IMR-90 (cell line): Measurements from ENCODE around the gene FTSJ3. TPM values are rescaled to one million over a fixed set of nuclear protein-coding genes. Genes with fewer than 3 reads are reported as not detected.

Source experiments
- ATAC-seq: fragments of 200-7000 bp; cut with Tn5 transposase; 2 replicates; pipeline ENCODE4 v1.9.1; 2020; ENCODE audit warnings: low read depth, mild to moderate bottlenecking, moderate library complexity
- BruUV-seq: library from RNA; stranded (reverse); fragments of 400-500 nt; replicated peaks from 2 replicates; lab custom pipeline; 2021; lab: Mats Ljungman, UMichigan
- CTCF ChIA-PET: fragments of 300-600 bp; formaldehyde crosslinking; extraction: SDS; loops from one replicate; lab custom pipeline; 2021; ENCODE audit warnings: antibody characterized with exemption; lab: Yijun Ruan, JAX
- POLR2A ChIA-PET: fragments of 300-600 bp; sonication (Branson Sonifier 250); formaldehyde crosslinking; loops from one replicate; lab custom pipeline; 2022; ENCODE audit warnings: antibody characterized with exemption; ENCODE audit not compliant: unreplicated experiment; lab: Charles Lee
- DNase-seq: peaks from one replicate; pipeline ENCODE4 v3.0.0; 2013
- H2AFZ ChIP-seq: replicated peaks from 2 replicates; pipeline ENCODE3; 2013; ENCODE audit warnings: low read length, mild to moderate bottlenecking; ENCODE audit not compliant: poor library complexity
- H2AK5ac ChIP-seq: 2 replicates; pipeline ENCODE4 v1.6.1; 2013; ENCODE audit warnings: low read depth, low read length, inconsistent platforms
- H2AK9ac ChIP-seq: replicated peaks from 2 replicates; pipeline ENCODE3; 2013; ENCODE audit warnings: mild to moderate bottlenecking, low read depth, low read length, moderate library complexity; ENCODE audit not compliant: poor library complexity
- H2BK120ac ChIP-seq: 2 replicates; pipeline ENCODE4 v1.6.1; 2013; ENCODE audit warnings: low read depth, low read length, inconsistent platforms
- H2BK15ac ChIP-seq: 3 replicates; pipeline ENCODE4 v1.6.1; 2013; ENCODE audit warnings: low read depth, low read length, inconsistent platforms
- H2BK20ac ChIP-seq: 2 replicates; pipeline ENCODE4 v1.6.1; 2013; ENCODE audit warnings: low read depth, mild to moderate bottlenecking, inconsistent platforms, low read length, moderate library complexity
- H2BK5ac ChIP-seq: 2 replicates; pipeline ENCODE4 v1.6.1; 2013; ENCODE audit warnings: mild to moderate bottlenecking, low read depth, low read length, inconsistent platforms; ENCODE audit not compliant: poor library complexity, severe bottlenecking
- H3K14ac ChIP-seq: replicated peaks from 2 replicates; pipeline ENCODE4 v1.6.1; 2013; ENCODE audit warnings: low read depth, low read length, inconsistent platforms
- H3K18ac ChIP-seq: 2 replicates; pipeline ENCODE4 v1.6.1; 2013; ENCODE audit warnings: low read depth, low read length, control low read depth
- H3K23ac ChIP-seq: 2 replicates; pipeline ENCODE4 v1.6.1; 2013; ENCODE audit warnings: low read depth, low read length, inconsistent platforms
- H3K27ac ChIP-seq: 2 replicates; pipeline ENCODE4 v1.5.1; 2013; ENCODE audit warnings: mild to moderate bottlenecking, control low read depth, low read length; ENCODE audit not compliant: insufficient read depth
- H3K27me3 ChIP-seq: 2 replicates; pipeline ENCODE4 v1.6.1; 2013; ENCODE audit warnings: low read length; ENCODE audit not compliant: control insufficient read depth, insufficient read depth
- H3K36me3 ChIP-seq: 2 replicates; pipeline ENCODE4 v1.6.1; 2013; ENCODE audit warnings: low read length, mixed read lengths; ENCODE audit not compliant: control insufficient read depth, insufficient read depth
- H3K4ac ChIP-seq: 2 replicates; pipeline ENCODE4 v1.6.1; 2013; ENCODE audit warnings: low read depth, low read length, inconsistent platforms
- H3K4me1 ChIP-seq: 2 replicates; pipeline ENCODE4 v1.6.1; 2013; ENCODE audit warnings: low read length, mixed read lengths; ENCODE audit not compliant: control insufficient read depth, insufficient read depth
- H3K4me2 ChIP-seq: 2 replicates; pipeline ENCODE4 v1.6.1; 2013; ENCODE audit warnings: low read depth, mild to moderate bottlenecking, control low read depth, low read length, moderate library complexity
- H3K4me3 ChIP-seq: 2 replicates; pipeline ENCODE4 v1.5.1; 2013; ENCODE audit warnings: low read depth, mild to moderate bottlenecking, control low read depth, low read length, moderate library complexity; ENCODE audit not compliant: insufficient read depth
- H3K56ac ChIP-seq: 2 replicates; pipeline ENCODE4 v1.6.1; 2013; ENCODE audit warnings: low read length, inconsistent platforms; ENCODE audit not compliant: insufficient read depth; ENCODE audit errors: extremely low read depth
- H3K79me1 ChIP-seq, 2 experiments: 2 replicates each; pipeline ENCODE4 v1.6.1; 2013; ENCODE audit warnings: low read length in 2 of 2, inconsistent platforms in 1 of 2, low read depth in 1 of 2
- H3K9ac ChIP-seq: 2 replicates; pipeline ENCODE4 v1.6.1; 2013; ENCODE audit warnings: low read depth, low read length, control low read depth
- H3K9me1 ChIP-seq: 2 replicates; pipeline ENCODE4 v1.6.1; 2013; ENCODE audit warnings: low read length, inconsistent platforms; ENCODE audit not compliant: insufficient read depth
- H3K9me3 ChIP-seq: 2 replicates; pipeline ENCODE4 v1.6.1; 2013; ENCODE audit warnings: low read length; ENCODE audit not compliant: control insufficient read depth, insufficient read depth
- H4K20me1 ChIP-seq: 2 replicates; pipeline ENCODE4 v1.6.1; 2013; ENCODE audit warnings: low read length, inconsistent platforms; ENCODE audit not compliant: insufficient read depth
- H4K5ac ChIP-seq: 2 replicates; pipeline ENCODE4 v1.6.1; 2013; ENCODE audit warnings: mild to moderate bottlenecking, low read depth, low read length, control low read depth
- H4K8ac ChIP-seq, 2 experiments: 2 replicates each; pipeline ENCODE4 v1.6.1; 2013; ENCODE audit warnings: low read depth in 2 of 2, low read length in 2 of 2, control low read depth in 1 of 2, inconsistent platforms in 1 of 2
- H4K91ac ChIP-seq: 2 replicates; pipeline ENCODE4 v1.6.1; 2013; ENCODE audit warnings: low read depth, low read length, inconsistent platforms; ENCODE audit not compliant: insufficient read depth
- BHLHE40 ChIP-seq: fragments of 150-350 bp; IDR thresholded peaks from 2 replicates; pipeline ENCODE4 v1.6.1; 2016; ENCODE audit warnings: mild to moderate bottlenecking, low read depth, low read length
- CEBPB ChIP-seq: IDR thresholded peaks from 2 replicates; pipeline ENCODE4 v1.6.1; 2012; ENCODE audit warnings: low read depth, low read length, improper control_type of control experiment
- CHD1 ChIP-seq: IDR thresholded peaks from 2 replicates; pipeline ENCODE4 v1.6.1; 2012; ENCODE audit warnings: low read depth, low read length, improper control_type of control experiment
- CTCF ChIP-seq: conservative IDR thresholded peaks from 2 replicates; pipeline ENCODE4 v1.5.1; 2012; ENCODE audit warnings: mild to moderate bottlenecking, low read depth, low read length, improper control_type of control experiment
- FOS ChIP-seq: fragments of 150-350 bp; IDR thresholded peaks from 2 replicates; pipeline ENCODE4 v1.6.1; 2016; ENCODE audit warnings: low read depth, low read length
- MAFK ChIP-seq: IDR thresholded peaks from 2 replicates; pipeline ENCODE4 v1.6.1; 2012; ENCODE audit warnings: low read depth, low read length, improper control_type of control experiment
- MXI1 ChIP-seq: IDR thresholded peaks from 2 replicates; pipeline ENCODE4 v1.6.1; 2012; ENCODE audit warnings: low read depth, mild to moderate bottlenecking, low read length, moderate library complexity, borderline replicate concordance
- NFE2L2 ChIP-seq: fragments of 150-350 bp; IDR thresholded peaks from 2 replicates; pipeline ENCODE4 v1.6.1; 2016; ENCODE audit warnings: low read depth, mild to moderate bottlenecking, low read length
- RCOR1 ChIP-seq: IDR thresholded peaks from 2 replicates; pipeline ENCODE4 v1.6.1; 2012; ENCODE audit warnings: mild to moderate bottlenecking, low read length, improper control_type of control experiment; ENCODE audit not compliant: insufficient replicate concordance
- RFX5 ChIP-seq: IDR thresholded peaks from 2 replicates; pipeline ENCODE4 v1.8.0; 2012; ENCODE audit warnings: low read depth, mild to moderate bottlenecking, low read length, moderate library complexity
- SMC3 ChIP-seq: fragments of 150-350 bp; IDR thresholded peaks from 2 replicates; pipeline ENCODE4 v1.6.1; 2016; ENCODE audit warnings: low read depth, mild to moderate bottlenecking, antibody characterized with exemption, low read length, moderate library complexity
- USF2 ChIP-seq: fragments of 150-350 bp; IDR thresholded peaks from 2 replicates; pipeline ENCODE4 v1.6.1; 2017; ENCODE audit warnings: mild to moderate bottlenecking, antibody characterized with exemption, low read length, low read depth
- WGBS, 2 experiments: methylation state at CpG; one replicate each; pipeline versions ENCODE4 v1.1.5 to v1.1.7; 2013; ENCODE audit warnings: missing lambda C conversion rate in 2 of 2; ENCODE audit not compliant: insufficient read length in 1 of 2; ENCODE audit errors: extremely low coverage in 2 of 2; 5-methylcytosine and 5-hydroxymethylcytosine counted together
- dilution Hi-C: fragments of 300-500 bp; cut with HindIII; formaldehyde crosslinking; loops from one replicate; pipeline ENCODE4 v1.14.3; 2018; ENCODE audit warnings: low sequenced_read_pairs; ENCODE audit not compliant: unreplicated experiment
- in situ Hi-C: fragments of 300-500 bp; cut with MboI; formaldehyde crosslinking; loops from 3 replicates; pipeline ENCODE4 v1.14.3; 2019; ENCODE audit warnings: low sequenced_read_pairs, inconsistent platforms, mixed read lengths
- intact Hi-C: fragments of 100-400 bp; cut with micrococcal nuclease; formaldehyde crosslinking; loops from 2 replicates; pipeline ENCODE4 v1.10.0; 2022
- polyA plus RNA-seq, 3 experiments: library from polyadenylated mRNA; depleted of rRNA; stranded (reverse); fragments of >200 nt; gene quantifications; 2 replicates each; pipeline ENCODE4 v1.2.3, GENCODE V29; 2012; ENCODE audit warnings: low replicate concordance in 1 of 3
- total RNA-seq: library from RNA; depleted of rRNA; stranded (reverse); fragments of >200 nt; gene quantifications from 2 replicates; pipeline ENCODE4 v1.2.3, GENCODE V29; 2012

FTSJ3 gene
- total and polyA plus RNA-seq, 2 of the 4 experiments (the other 2 are of a cell fraction), result 51.3 to 68.1 TPM

GRCh38 chr17:63830904-63831491 lies 3.5 kb upstream of the FTSJ3 start:
- WGBS, 2 experiments, result 84% methylated on average over 4 of the region's 15 CpGs; no CpG with 5 or more reads in 1 of the 2 experiments
- no TSS peak for BruUV-seq
- Histone ChIP-seq H3K9ac (no peak overlapping the region), H3K9me1 (no peaks in the 10 kb centered on the region), H3K27me3 (no peaks in the 10 kb centered on the region), H2BK15ac (no peak overlapping the region), H3K36me3 (peaks cover 63% of the 10 kb centered on the region), H3K14ac (no peak overlapping the region), H2BK5ac (no peak overlapping the region), H3K27ac (no peak overlapping the region), H3K4me1 (peaks cover 1% of the 10 kb centered on the region; the same call in 1 of the 2 replicates), H3K9me3 (no peaks in the 10 kb centered on the region), H4K5ac (no peak overlapping the region), H3K79me1 (peaks cover 32 to 75% of the 10 kb centered on the region in 2 experiments), H3K4ac (no peak overlapping the region), H2AFZ (no peak overlapping the region), H4K8ac (no peak overlapping the region), H3K18ac (no peak overlapping the region), H3K56ac (no peak overlapping the region), H3K4me2 (no peak overlapping the region), H2AK9ac (no peak overlapping the region), H3K4me3 (no peak overlapping the region), H4K91ac (no peak overlapping the region), H2BK20ac (no peak overlapping the region), H2BK120ac (no peak overlapping the region), H3K23ac (no peak overlapping the region), H2AK5ac (no peak overlapping the region), H4K20me1 (peaks cover 49% of the 10 kb centered on the region)
- TF ChIP-seq RCOR1 (no peak), CEBPB (no peak), BHLHE40 (no peak), USF2 (no peak), MAFK (no peak), SMC3 (no peak), FOS (no peak), CHD1 (no peak), NFE2L2 (no peak), RFX5 (no peak), CTCF (no peak), MXI1 (no peak)
- CTCF ChIA-PET, result no interaction called here
- dilution Hi-C loops, result no loop called here
- ATAC-seq, result no peak
- DNase-seq, result no peak
- intact Hi-C loops, result no loop called here
- POLR2A ChIA-PET, result interaction anchor here (0.6 kb wide), 1 partner anchor 10 kb away, joined by 4 read pairs; no protein-coding TSS in a partner anchor
- in situ Hi-C loops, result no loop called here
